LNCaP clone FGC (cell line): ENCODE data around the gene ADARB2.

Experiments used
- DNase-seq: peaks from one replicate; pipeline ENCODE4 v3.0.0-alpha.2; 2011; ENCODE audit warnings: low read depth
- H3K4me3 ChIP-seq: 2 replicates; pipeline ENCODE4 v1.5.1; 2011; ENCODE audit warnings: mild to moderate bottlenecking, low read depth, low read length, control low read depth
- TF ChIP-seq, protein P1 (sequence below): IDR thresholded peaks from 2 replicates; pipeline ENCODE4 v1.5.1; 2012; ENCODE audit warnings: mild to moderate bottlenecking; ENCODE audit not compliant: control insufficient read depth, insufficient read depth; ENCODE audit errors: extremely low read depth

ADARB2 gene

DNA sequence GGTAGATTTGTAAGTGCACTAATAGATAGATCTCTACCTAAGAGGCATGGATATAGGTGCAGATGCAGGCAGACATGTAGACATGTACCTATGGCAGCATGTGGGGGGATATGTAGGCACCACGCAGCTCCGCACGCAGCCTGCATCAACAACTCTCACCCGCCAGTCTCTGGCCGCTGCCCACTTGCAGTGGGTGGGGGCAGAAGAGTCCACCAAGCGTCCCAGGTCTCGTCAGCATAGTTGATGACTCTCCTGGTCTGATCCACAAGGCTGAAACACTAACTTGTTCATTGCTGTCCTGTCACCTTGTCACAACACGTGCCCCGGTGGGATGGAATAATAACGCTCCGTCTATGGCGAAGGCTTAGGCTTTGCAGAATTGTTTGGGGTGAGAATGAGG lies 252.0 kb downstream of the ADARB2 start:
- no peak for DNase-seq
- no peak overlapping the region for H3K4me3 ChIP-seq
- TF ChIP-seq, protein P1, sequence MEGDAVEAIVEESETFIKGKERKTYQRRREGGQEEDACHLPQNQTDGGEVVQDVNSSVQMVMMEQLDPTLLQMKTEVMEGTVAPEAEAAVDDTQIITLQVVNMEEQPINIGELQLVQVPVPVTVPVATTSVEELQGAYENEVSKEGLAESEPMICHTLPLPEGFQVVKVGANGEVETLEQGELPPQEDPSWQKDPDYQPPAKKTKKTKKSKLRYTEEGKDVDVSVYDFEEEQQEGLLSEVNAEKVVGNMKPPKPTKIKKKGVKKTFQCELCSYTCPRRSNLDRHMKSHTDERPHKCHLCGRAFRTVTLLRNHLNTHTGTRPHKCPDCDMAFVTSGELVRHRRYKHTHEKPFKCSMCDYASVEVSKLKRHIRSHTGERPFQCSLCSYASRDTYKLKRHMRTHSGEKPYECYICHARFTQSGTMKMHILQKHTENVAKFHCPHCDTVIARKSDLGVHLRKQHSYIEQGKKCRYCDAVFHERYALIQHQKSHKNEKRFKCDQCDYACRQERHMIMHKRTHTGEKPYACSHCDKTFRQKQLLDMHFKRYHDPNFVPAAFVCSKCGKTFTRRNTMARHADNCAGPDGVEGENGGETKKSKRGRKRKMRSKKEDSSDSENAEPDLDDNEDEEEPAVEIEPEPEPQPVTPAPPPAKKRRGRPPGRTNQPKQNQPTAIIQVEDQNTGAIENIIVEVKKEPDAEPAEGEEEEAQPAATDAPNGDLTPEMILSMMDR = no peak

DNA sequence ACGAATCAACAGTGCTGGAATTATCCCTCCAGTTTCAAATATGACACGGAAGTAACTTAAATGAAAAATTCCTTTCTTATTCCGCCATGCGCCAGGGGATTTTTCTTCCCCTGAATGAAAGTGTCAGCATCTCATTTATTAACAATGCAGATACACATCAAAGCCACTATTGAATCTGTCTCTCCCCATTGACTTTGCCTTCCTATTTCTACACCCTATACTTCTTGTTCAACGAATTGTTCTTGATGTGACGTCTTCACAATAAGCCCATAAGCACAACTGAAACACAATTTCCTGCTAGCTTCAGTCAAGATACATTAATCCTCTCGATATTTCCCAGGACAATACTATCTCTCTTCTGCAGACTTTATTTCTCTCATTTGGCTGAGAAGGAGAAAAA lies 253.5 kb downstream of the ADARB2 start:
- DNase-seq = no peak
- H3K4me3 ChIP-seq = no peak overlapping the region
- TF ChIP-seq, protein P1 = no peak

DNA sequence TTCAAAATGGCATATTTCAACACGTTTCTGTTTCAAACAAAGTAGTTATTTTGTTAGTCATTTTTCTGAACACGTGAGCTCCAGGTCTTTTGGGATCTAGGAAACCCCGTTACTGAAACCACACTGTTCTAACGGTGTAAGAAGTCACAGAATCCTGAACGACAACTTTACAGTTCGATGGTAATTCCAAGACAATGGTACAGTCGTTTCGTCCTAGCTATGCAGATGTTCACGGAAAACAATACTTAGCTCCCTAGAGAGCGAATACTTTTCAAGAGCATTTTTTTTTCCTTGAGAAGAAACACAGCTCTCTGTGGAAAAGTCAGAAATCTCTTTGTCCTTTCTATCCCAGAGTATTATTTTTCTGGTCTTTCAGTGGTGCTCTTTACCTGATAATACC lies 254.1 kb downstream of the ADARB2 start:
- TF ChIP-seq, protein P1 = no peak
- no peak overlapping the region for H3K4me3 ChIP-seq
- DNase-seq = no peak

DNA sequence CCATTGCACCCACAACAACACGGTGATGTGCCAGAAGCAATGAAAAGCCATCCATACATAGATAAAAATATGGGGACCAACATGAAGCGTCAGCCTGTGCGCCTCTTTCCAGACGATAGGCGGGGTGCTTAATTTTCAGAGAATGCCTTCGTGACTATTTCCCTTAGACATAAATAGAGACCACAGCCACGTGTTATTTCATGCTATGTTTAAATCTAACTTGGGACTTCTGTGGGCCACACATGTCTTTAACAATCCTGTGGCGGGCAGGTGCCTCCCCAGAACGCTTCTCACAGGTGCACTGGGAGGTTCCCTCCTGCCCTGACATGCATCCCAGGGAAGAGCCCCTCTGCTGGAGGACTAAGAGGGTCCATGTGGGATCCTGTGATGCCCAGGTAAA lies 259.7 kb downstream of the ADARB2 start:
- no peak overlapping the region for H3K4me3 ChIP-seq
- no peak for DNase-seq
- TF ChIP-seq, protein P1 = no peak

DNA sequence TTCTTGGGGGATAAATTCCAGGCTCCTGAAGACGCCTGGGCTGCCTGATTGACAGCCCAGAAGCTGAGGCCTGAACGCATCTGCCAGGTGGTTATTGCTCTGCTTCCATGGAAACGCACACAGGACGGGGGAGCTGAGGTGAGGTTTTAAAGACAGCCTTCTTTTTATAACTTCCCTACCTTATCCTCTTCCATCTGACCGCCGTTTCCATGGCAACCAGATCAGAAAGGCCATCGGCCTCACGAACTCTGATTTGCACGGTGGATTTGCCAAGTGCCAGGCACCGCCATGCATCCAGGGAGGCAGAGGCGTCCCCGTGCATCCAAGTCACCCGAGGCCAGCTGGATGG lies 260.9 kb downstream of the ADARB2 start:
- H3K4me3 ChIP-seq = no peak overlapping the region
- DNase-seq = no peak
- TF ChIP-seq, protein P1 = no peak

DNA sequence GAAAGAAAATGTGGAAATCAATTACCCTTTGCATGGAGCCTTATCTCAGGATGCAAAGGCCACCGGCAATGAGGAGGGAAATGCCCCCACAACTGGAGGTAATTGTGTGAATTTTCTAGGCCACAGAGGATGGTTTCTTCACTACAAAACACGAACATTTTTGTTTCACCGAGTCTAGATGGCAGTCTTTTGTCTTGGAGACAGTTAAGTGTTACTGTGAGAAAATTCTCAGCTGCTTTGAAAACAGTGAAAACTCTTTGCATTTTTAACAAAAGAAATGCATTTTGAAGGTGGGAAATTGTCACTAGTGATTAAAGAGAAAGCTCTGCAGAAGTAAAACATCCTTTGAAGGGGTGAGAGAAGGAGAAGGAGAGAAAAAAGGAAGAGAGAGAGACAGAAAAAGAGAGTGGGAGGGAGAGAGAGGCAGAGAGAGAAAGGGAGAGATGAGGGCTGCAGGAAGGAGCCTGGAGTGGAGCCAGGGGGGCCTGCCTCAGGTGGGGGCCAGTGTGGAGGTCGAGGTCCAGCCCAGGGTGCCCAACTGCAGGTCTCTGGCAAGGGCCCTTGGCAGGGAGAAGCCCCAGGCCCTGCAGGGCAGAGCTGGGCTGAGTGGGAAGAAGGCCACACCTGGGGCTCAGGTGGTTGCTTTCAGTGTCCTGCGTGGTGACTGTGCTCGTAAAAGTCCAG lies 261.4 kb downstream of the ADARB2 start:
- TF ChIP-seq, protein P1 = no peak
- no peak for DNase-seq

DNA sequence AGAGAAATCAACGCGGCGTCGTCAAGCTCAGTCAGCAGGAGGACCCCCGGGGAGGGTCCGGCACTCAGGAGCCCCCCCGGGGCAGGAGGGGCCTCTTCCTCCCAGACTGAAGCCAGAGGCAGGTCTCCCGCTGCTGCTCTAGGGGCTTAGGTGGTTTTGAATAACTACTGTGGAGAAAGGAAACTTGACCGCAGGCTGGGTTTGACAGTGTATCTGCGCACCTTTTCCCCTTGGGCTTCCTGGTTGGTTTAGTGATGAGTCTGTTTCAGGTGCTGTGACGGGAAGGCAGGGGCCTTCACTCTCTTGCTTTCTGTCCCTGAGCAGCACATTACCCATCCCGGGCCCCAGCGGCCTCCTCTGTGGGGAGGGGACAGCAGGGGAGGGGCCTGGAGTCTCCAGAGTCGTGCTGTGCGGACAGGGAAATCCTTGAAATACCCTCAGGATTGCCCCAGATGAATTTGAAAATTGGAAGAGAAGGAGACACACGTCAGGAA lies 262.2 kb downstream of the ADARB2 start:
- no peak overlapping the region for H3K4me3 ChIP-seq
- TF ChIP-seq, protein P1 = no peak
- DNase-seq = no peak

More for the DNA sequence above, 261.4 kb downstream of the ADARB2 start:
- H3K4me3 ChIP-seq = no peak overlapping the region
